ENCODE measurements around the gene MYL6. TPM values are rescaled to one million over a fixed set of nuclear protein-coding genes. Genes with fewer than 3 reads are reported as not detected.

MYL6 gene
- total and polyA plus RNA-seq, 7 donors: 216 to 711 (median 384) TPM

- 90 to 94% (median 91%) methylated on average over 4 of the region's 4 CpGs for WGBS, 3 donors
- Histone ChIP-seq H3K4me3 (no peak overlapping the region), H3K27me3 (ENCODE audit: insufficient read depth in 3 of 3, low read length in 2 of 3) (no peaks in the 10 kb centered on the region), H3K4me1 (peaks cover 46% of the 10 kb centered on the region), H3K9me3 (no peaks in the 10 kb centered on the region), H3K27ac (peak overlapping the region; percentile 95), H3K36me3 (ENCODE audit: insufficient read depth in 1 of 2, low read depth in 1 of 2) (peaks cover 3 to 25% of the 10 kb centered on the region in 2 donors)
- ATAC-seq (no peak), DNase-seq (no peak)
- intact Hi-C loops (cut with DNase I): loop anchor here in 1 of 2 donors (5.0 to 10.0 kb wide), 2 partner anchors 33 to 341 kb away; partner anchors contain the start of genes MYL6 and SPRYD4
- no peak for TF ChIP-seq CTCF (IDR thresholded peaks at IDR 0.05)
Observed at GRCh38 chr12:56124133-56124532, 34.0 kb upstream of the MYL6 start.

GRCh38 chr12:56126732-56127239 is 31.4 kb upstream of the MYL6 start:
- peaks cover 0 to 23% of the 10 kb centered on the region in 2 donors for H3K36me3 ChIP-seq (ENCODE audit: insufficient read depth in 1 of 2, low read depth in 1 of 2)
- 50 to 56% (median 55%) methylated on average over 3 of the region's 3 CpGs for WGBS, 3 donors
- no peaks in the 10 kb centered on the region for H3K27me3 ChIP-seq (ENCODE audit: insufficient read depth in 3 of 3, low read length in 2 of 3)
- ATAC-seq: no peak
- peaks cover 35% of the 10 kb centered on the region for H3K4me1 ChIP-seq
- no peaks in the 10 kb centered on the region for H3K9me3 ChIP-seq
- peak overlapping the region; percentile 95 for H3K27ac ChIP-seq
- no peak for TF ChIP-seq CTCF (IDR thresholded peaks at IDR 0.05)
- intact Hi-C loops (cut with DNase I): loop anchor here (5.0 to 10.0 kb wide), 3 partner anchors 131 to 341 kb away; partner anchors contain the start of genes SPRYD4 (in 2 of the 2) and ANKRD52 (in 1 of the 2)
- peak overlapping the region; percentile 86 for H3K4me3 ChIP-seq
- no peak for DNase-seq

GRCh38 chr12:56127485-56127887 is 30.7 kb upstream of the MYL6 start:
- no peaks in the 10 kb centered on the region for H3K9me3 ChIP-seq
- intact Hi-C loops (cut with DNase I): loop anchor here (5.0 to 10.0 kb wide), 3 partner anchors 130 to 340 kb away; partner anchors contain the start of genes SPRYD4 (in 2 of the 2) and ANKRD52 (in 1 of the 2)
- TF ChIP-seq CTCF (IDR thresholded peaks at IDR 0.05): no peak
- peak overlapping the region; percentile 95 for H3K27ac ChIP-seq
- WGBS, 3 donors: 0 to 1% (median 0%) methylated on average over 8 of the region's 8 CpGs
- H3K36me3 ChIP-seq (ENCODE audit: insufficient read depth in 1 of 2, low read depth in 1 of 2): peaks cover 0 to 23% of the 10 kb centered on the region in 2 donors
- H3K27me3 ChIP-seq (ENCODE audit: insufficient read depth in 3 of 3, low read length in 2 of 3): no peaks in the 10 kb centered on the region
- no peak for ATAC-seq
- peaks cover 28% of the 10 kb centered on the region for H3K4me1 ChIP-seq
- DNase-seq: no peak
- H3K4me3 ChIP-seq: peak overlapping the region; percentile 86

GRCh38 chr12:56127888-56128669 is 30.1 kb upstream of the MYL6 start, which contains the start of gene ESYT1:
TSS of gene ESYT1 (plus strand) at chr12:56128267. CDS start at chr12:56128320, 53 bp downstream.
- TF ChIP-seq CTCF (IDR thresholded peaks at IDR 0.05): no peak
- H3K36me3 ChIP-seq (ENCODE audit: insufficient read depth in 1 of 2, low read depth in 1 of 2): peaks cover 0 to 28% of the 10 kb centered on the region in 2 donors
- peak; percentile 98 to 99 for DNase-seq
- peaks cover 23% of the 10 kb centered on the region for H3K4me1 ChIP-seq
- intact Hi-C loops (cut with DNase I): loop anchor here (5.0 to 10.0 kb wide), 3 partner anchors 129 to 339 kb away; partner anchors contain the start of genes SPRYD4 (in 2 of the 2) and ANKRD52 (in 1 of the 2)
- no peaks in the 10 kb centered on the region for H3K9me3 ChIP-seq
- peak within 1 kb of the TSS; percentile 95 for H3K27ac ChIP-seq
- 0 to 1% (median 0%) methylated on average over 45 to 49 of the region's 49 CpGs for WGBS, 3 donors
- peak within 1 kb of the TSS; percentile 86 for H3K4me3 ChIP-seq
- H3K27me3 ChIP-seq (ENCODE audit: insufficient read depth in 3 of 3, low read length in 2 of 3): no peaks in the 10 kb centered on the region
- ATAC-seq: peak; percentile 90 to 93 (median 91)

Data from psoas muscle (tissue), 8 donors.